ENCODE measurements around the gene INF2. TPM values are rescaled to one million over a fixed set of nuclear protein-coding genes. Genes with fewer than 3 reads are reported as not detected.

Gene INF2
- total RNA-seq, 1 experiment from 2014 or later: 70.9 TPM

DNA sequence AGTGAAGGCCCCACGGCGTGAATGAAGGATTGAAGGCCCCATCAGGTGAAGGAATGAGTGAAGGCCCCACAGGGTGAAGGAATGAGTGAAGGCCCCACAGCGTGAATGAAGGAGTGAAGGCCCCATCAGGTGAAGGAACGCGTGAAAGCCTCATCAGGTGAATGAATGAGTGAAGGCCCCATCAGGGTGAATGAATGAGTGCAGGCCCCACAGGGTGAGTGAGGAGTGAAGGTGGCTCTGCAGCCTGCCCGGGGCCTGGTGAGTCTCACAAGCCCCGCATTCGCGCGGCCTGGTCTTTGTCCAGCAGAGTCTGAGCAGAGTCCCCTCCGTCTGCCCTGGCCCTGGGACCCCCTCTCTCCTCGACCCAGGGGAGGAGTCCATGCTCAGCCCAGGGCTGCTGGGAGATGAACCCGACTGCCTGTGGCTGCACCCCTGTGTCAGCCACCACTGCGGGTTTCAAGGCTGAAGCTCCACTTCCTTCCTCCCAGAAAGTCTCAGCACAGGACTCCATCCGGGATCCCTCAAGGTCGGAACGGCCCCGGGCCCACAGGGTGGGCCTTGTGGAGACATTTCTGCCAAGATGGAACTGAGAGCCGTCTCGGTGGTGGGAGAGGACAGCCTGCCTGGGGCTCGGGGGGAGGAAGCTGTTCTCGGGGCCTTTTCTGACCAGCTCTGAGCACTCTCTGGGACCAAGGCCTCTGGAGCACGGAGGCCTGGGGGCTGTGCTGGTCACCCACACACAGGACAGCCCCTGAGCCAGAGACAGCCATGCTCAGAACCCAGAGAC lies 47.5 kb upstream of the INF2 start:
- POLR2A ChIA-PET (ENCODE audit: low non-redundant PET): no interaction called here
- H3K9me3 ChIP-seq (ENCODE audit: low read depth, low read length, poor library complexity, severe bottlenecking): no peaks in the 10 kb centered on the region
- H3K27ac ChIP-seq (ENCODE audit: low read depth, low read length, poor library complexity, severe bottlenecking): no peak overlapping the region
- no TSS peak for BruUV-seq (replicated peaks)
- H3K27me3 ChIP-seq (replicated peaks; ENCODE audit: insufficient read depth, low read depth, low read length, poor library complexity): no peaks in the 10 kb centered on the region
- TF ChIP-seq, protein P1, sequence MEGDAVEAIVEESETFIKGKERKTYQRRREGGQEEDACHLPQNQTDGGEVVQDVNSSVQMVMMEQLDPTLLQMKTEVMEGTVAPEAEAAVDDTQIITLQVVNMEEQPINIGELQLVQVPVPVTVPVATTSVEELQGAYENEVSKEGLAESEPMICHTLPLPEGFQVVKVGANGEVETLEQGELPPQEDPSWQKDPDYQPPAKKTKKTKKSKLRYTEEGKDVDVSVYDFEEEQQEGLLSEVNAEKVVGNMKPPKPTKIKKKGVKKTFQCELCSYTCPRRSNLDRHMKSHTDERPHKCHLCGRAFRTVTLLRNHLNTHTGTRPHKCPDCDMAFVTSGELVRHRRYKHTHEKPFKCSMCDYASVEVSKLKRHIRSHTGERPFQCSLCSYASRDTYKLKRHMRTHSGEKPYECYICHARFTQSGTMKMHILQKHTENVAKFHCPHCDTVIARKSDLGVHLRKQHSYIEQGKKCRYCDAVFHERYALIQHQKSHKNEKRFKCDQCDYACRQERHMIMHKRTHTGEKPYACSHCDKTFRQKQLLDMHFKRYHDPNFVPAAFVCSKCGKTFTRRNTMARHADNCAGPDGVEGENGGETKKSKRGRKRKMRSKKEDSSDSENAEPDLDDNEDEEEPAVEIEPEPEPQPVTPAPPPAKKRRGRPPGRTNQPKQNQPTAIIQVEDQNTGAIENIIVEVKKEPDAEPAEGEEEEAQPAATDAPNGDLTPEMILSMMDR (conservative IDR thresholded peaks at IDR 0.05; ENCODE audit: low read depth, low read length): no peak
- TF ChIP-seq EZH2 (IDR thresholded peaks at IDR 0.05; ENCODE audit: borderline replicate concordance, low read depth, low read length, poor library complexity, severe bottlenecking): no peak
- H3K4me3 ChIP-seq (ENCODE audit: low read depth, low read length, poor library complexity, severe bottlenecking): no peak overlapping the region
- intact Hi-C loops (cut with micrococcal nuclease; ENCODE audit: unreplicated experiment): loop anchor here (5.0 kb wide), 2 partner anchors 505 to 550 kb away; partner anchors contain the start of gene KIF26A
- peaks cover 15% of the 10 kb centered on the region for H3K4me1 ChIP-seq (ENCODE audit: insufficient read depth, low read length, poor library complexity, severe bottlenecking)
- CTCF ChIA-PET: no interaction called here
- H3K36me3 ChIP-seq (ENCODE audit: insufficient read depth, low read length, poor library complexity, severe bottlenecking): no peaks in the 10 kb centered on the region
- no peak for DNase-seq (ENCODE audit: low spot score)

DNA sequence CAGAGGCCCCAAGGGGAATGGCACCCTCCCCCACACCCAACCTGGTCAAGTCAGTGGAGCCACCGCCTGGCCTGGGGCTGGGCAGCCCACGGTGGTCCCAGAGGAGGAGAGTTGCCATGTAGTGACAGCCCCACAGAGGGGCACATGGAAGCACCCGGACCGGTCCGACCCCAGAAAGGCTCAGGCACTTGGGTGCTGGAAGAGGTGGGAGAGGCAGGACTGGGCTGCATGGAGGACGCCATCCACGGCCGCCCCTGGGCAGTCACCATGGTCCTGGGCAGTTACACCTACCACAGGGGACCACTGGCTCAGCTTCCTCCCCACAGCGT lies 46.9 kb upstream of the INF2 start:
- intact Hi-C loops (cut with micrococcal nuclease; ENCODE audit: unreplicated experiment): loop anchor here (5.0 kb wide), 2 partner anchors 505 to 550 kb away; partner anchors contain the start of gene KIF26A
- Histone ChIP-seq H3K27me3 (replicated peaks; ENCODE audit: insufficient read depth, low read depth, low read length, poor library complexity) (no peaks in the 10 kb centered on the region), H3K36me3 (ENCODE audit: insufficient read depth, low read length, poor library complexity, severe bottlenecking) (no peaks in the 10 kb centered on the region), H3K4me1 (ENCODE audit: insufficient read depth, low read length, poor library complexity, severe bottlenecking) (peaks cover 15% of the 10 kb centered on the region), H3K9me3 (ENCODE audit: low read depth, low read length, poor library complexity, severe bottlenecking) (no peaks in the 10 kb centered on the region), H3K27ac (ENCODE audit: low read depth, low read length, poor library complexity, severe bottlenecking) (no peak overlapping the region), H3K4me3 (ENCODE audit: low read depth, low read length, poor library complexity, severe bottlenecking) (no peak overlapping the region)
- TF ChIP-seq, protein P1 (conservative IDR thresholded peaks at IDR 0.05; ENCODE audit: low read depth, low read length): no peak
- no peak for TF ChIP-seq EZH2 (IDR thresholded peaks at IDR 0.05; ENCODE audit: borderline replicate concordance, low read depth, low read length, poor library complexity, severe bottlenecking)
- no TSS peak for BruUV-seq (replicated peaks)
- ChIA-PET POLR2A (ENCODE audit: low non-redundant PET) (no interaction called here), CTCF (no interaction called here)
- DNase-seq (ENCODE audit: low spot score): no peak

DNA sequence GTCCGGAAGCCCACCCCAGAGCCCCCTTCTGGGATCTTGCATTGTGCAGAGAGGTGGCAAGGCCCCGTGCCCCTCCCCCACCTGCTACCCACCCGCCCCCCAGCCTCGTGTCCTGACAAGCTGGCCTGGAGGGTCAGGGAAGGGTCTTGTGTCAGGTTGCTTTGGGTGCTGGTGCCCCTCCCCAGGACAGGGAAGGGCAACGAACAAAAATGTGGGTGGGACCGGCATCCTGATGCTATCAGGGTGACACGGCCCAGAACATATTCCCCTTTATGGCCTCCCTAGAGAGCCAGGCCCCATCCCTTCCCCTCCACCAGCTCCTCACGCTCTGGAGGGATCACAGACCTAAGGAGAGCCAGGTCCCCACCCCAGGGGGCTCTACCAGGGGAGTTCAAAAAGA lies 46.1 kb upstream of the INF2 start:
- intact Hi-C loops (cut with micrococcal nuclease; ENCODE audit: unreplicated experiment): loop anchor here (5.0 kb wide), 2 partner anchors 506 to 551 kb away; partner anchors contain the start of gene KIF26A
- Histone ChIP-seq H3K27ac (ENCODE audit: low read depth, low read length, poor library complexity, severe bottlenecking) (no peak overlapping the region), H3K36me3 (ENCODE audit: insufficient read depth, low read length, poor library complexity, severe bottlenecking) (no peaks in the 10 kb centered on the region), H3K4me1 (ENCODE audit: insufficient read depth, low read length, poor library complexity, severe bottlenecking) (peaks cover 15% of the 10 kb centered on the region), H3K27me3 (replicated peaks; ENCODE audit: insufficient read depth, low read depth, low read length, poor library complexity) (no peaks in the 10 kb centered on the region), H3K4me3 (ENCODE audit: low read depth, low read length, poor library complexity, severe bottlenecking) (no peak overlapping the region), H3K9me3 (ENCODE audit: low read depth, low read length, poor library complexity, severe bottlenecking) (no peaks in the 10 kb centered on the region)
- no peak for DNase-seq (ENCODE audit: low spot score)
- BruUV-seq (replicated peaks): no TSS peak
- POLR2A ChIA-PET (ENCODE audit: low non-redundant PET): interaction anchor here (0.6 kb wide), 1 partner anchor 39 kb away, joined by 3 read pairs; the partner anchor contains the start of gene TMEM179
- TF ChIP-seq, protein P1 (conservative IDR thresholded peaks at IDR 0.05; ENCODE audit: low read depth, low read length): no peak
- TF ChIP-seq EZH2 (IDR thresholded peaks at IDR 0.05; ENCODE audit: borderline replicate concordance, low read depth, low read length, poor library complexity, severe bottlenecking): no peak
- CTCF ChIA-PET: no interaction called here
